DND-41 (cell line): ENCODE results near the gene HCRTR1.

Experiments used
- EZH2 ChIP-seq: IDR thresholded peaks from 3 replicates; pipeline ENCODE4 v1.6.1; 2012; ENCODE audit warnings: borderline replicate concordance, low read depth, mild to moderate bottlenecking, moderate library complexity, low read length, inconsistent platforms; ENCODE audit not compliant: severe bottlenecking
- TF ChIP-seq, protein P1 (sequence below): IDR thresholded peaks from 2 replicates; pipeline ENCODE4 v1.5.1; 2012; ENCODE audit warnings: borderline replicate concordance, low read length, moderate library complexity, mild to moderate bottlenecking; ENCODE audit not compliant: poor library complexity, severe bottlenecking; ENCODE audit errors: extremely low read depth

DNA sequence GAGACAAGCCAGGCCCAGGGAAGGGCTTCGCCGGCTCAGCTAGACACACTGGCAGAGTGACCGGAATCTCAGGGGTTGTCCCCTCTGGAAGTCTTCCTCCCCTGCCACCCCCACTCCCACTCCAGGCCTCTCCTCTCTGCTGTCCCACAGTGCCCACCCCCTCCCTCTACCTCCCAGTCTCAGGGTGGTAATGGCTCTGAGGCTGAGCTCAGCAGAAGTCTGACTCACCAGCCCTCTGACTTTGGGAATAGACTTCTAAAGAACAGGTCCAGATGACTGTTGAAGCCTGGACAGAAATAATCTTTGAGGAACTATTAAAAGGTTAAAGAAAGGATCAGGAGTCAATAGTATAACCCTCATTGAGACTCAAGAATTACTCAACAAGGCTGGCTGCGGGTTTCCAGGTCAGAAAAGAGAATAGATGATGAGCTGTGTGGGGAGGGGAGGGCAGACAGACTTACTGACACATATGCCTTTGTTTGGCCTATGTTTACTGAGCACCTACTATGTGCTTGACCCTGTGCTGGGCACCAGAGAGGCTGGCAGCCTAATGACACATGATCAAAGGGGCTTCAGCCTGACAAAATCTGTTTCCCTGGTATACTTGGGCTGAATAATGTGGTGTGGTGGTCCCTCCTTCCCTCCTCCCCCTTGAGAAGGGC is 8.2 kb downstream of the HCRTR1 start:
- TF ChIP-seq, protein P1, sequence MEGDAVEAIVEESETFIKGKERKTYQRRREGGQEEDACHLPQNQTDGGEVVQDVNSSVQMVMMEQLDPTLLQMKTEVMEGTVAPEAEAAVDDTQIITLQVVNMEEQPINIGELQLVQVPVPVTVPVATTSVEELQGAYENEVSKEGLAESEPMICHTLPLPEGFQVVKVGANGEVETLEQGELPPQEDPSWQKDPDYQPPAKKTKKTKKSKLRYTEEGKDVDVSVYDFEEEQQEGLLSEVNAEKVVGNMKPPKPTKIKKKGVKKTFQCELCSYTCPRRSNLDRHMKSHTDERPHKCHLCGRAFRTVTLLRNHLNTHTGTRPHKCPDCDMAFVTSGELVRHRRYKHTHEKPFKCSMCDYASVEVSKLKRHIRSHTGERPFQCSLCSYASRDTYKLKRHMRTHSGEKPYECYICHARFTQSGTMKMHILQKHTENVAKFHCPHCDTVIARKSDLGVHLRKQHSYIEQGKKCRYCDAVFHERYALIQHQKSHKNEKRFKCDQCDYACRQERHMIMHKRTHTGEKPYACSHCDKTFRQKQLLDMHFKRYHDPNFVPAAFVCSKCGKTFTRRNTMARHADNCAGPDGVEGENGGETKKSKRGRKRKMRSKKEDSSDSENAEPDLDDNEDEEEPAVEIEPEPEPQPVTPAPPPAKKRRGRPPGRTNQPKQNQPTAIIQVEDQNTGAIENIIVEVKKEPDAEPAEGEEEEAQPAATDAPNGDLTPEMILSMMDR = no peak
- TF ChIP-seq EZH2 = no peak
